AG10803 (cell line): ENCODE measurements around the gene OBP2B.
"Not testable (repeated sequence)": the region's sequence is repeated elsewhere in the genome, so short reads cannot be mapped to it uniquely, and the experiment has no call there.

ENCODE experiments used
- DNase-seq: peaks from one replicate; pipeline ENCODE4 v3.0.0; 2010; ENCODE audit warnings: low read depth
- H3K4me3 ChIP-seq: 2 replicates; pipeline ENCODE4 v1.5.1; 2011; ENCODE audit warnings: mild to moderate bottlenecking, low read length, control low read depth
- TF ChIP-seq, protein P1 (sequence below): conservative IDR thresholded peaks from 2 replicates; pipeline ENCODE4 v1.5.1; 2011; ENCODE audit warnings: mild to moderate bottlenecking, low read length, control low read depth, inconsistent platforms

OBP2B gene

GRCh38 chr9:133221177-133221809, 12.2 kb upstream of the OBP2B start:
- TF ChIP-seq, protein P1, sequence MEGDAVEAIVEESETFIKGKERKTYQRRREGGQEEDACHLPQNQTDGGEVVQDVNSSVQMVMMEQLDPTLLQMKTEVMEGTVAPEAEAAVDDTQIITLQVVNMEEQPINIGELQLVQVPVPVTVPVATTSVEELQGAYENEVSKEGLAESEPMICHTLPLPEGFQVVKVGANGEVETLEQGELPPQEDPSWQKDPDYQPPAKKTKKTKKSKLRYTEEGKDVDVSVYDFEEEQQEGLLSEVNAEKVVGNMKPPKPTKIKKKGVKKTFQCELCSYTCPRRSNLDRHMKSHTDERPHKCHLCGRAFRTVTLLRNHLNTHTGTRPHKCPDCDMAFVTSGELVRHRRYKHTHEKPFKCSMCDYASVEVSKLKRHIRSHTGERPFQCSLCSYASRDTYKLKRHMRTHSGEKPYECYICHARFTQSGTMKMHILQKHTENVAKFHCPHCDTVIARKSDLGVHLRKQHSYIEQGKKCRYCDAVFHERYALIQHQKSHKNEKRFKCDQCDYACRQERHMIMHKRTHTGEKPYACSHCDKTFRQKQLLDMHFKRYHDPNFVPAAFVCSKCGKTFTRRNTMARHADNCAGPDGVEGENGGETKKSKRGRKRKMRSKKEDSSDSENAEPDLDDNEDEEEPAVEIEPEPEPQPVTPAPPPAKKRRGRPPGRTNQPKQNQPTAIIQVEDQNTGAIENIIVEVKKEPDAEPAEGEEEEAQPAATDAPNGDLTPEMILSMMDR = no peak
- no peak overlapping the region for H3K4me3 ChIP-seq
- no peak for DNase-seq

DNA sequence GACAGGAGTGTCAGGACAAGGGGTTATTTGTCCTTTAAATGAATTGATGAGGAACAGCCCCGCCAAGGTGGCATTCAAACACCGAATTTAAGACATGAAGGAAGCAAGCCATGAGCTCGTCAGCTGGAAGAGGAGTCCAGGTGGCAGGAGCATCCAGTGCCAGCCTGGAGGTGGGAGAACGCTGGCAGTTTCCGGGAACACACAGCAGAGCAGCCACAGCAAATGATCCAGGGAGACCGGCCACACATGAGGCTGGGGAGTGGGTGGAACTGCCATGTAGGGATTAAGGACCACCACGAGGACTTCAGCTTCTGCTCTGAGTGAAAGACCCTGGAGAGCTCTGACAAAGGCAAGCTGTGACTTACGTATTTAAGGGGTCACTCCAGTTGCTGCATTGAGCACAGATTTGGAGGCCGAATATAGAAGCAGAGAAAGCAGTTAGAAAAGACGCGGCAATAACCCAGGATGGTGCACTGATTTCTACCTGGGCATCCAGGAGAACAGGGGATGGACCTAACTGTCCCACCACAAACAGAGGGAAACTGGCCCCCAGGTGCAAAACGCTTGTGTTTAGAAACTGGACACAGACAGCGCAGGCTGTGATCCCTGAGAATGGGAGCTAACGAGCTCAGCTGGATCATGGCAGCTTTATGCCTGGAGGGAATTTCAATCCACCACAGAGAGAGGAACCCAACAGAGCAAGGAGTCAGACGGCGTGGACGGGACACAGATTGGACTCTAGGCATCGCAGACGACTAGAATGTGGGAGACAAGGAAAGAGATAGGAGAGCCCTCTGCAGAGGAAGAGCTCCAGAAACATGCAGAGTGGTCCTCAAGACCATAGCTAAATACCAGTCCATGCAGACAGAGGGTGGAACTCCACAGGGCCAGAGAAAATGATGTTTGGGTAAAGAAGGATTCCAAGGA, 9.3 kb upstream of the OBP2B start:
- H3K4me3 ChIP-seq, DNase-seq: not testable (repeated sequence)

DNA sequence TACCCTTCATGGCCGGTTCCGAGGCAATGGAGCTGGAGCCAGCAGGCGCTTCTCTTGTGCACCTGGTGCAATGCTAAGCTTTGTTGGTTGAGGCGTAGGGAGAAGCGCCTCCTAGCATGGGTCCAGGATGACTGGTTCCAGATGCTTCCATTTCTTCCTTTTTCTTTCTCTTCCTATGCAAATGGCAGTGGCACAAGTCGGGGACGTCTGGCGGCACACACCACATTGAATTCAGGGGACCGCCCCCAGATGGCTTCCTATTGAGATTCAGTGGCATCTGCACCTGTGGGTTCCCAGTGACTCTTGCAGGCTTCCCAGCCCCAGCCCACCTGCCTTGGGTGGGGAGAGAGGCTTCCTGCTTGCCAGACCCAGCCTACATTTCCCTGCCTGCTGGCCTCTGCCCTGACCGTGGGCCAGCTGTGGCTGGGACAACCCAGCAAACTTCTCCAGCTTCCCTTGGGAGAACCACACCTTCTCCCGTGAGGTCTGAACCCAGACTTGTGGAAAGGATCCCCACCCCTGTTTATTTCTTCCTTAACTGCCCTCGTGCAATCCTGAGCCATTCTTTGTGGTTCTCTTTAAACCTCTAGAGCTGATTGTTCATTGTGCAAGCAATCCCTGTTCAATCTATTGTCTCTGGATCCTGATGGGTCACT, 8.4 kb upstream of the OBP2B start:
- DNase-seq, H3K4me3 ChIP-seq: not testable (repeated sequence)

DNA sequence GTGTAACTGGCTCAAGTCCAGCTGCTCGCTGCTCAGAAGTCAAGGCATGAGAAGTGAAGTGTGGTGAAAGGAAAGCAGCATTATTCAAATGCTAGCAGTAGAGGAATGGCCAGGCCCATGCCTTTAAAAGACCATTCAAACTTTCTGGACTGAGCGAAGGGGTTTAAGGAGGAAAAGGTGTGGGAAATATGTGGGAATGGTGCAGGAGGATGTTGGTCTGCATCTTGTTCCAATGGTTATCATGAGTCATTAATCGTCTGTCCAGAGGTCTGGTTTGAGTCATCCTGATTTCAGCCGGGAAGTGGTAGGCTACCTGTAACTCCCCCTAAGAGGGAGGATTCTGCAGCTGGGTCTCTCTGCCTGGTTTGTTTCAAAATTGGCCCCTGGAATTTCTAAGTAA, 5.2 kb upstream of the OBP2B start:
- not testable (repeated sequence) for DNase-seq, H3K4me3 ChIP-seq

DNA sequence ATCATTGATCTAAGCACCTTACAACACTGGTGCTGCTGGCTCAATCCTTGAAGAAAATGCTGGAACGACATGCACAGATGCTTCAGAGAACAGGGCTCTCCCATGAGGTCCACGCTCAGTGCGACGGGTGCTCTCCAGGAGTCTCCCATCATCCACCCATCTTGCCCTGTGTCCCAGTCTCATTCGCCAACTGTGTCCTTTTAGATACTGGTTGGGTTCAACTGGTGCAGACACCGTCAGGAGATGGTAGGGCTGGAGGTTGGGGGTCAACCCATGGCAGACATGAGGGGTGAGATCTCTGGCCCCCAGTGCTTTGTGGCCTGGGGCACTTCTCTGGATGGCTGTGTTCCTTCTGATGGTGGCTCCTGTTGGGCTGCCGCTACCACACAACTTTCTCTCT, 1.6 kb upstream of the OBP2B start:
- DNase-seq = no peak
- TF ChIP-seq, protein P1 = no peak
- no peak overlapping the region for H3K4me3 ChIP-seq

DNA sequence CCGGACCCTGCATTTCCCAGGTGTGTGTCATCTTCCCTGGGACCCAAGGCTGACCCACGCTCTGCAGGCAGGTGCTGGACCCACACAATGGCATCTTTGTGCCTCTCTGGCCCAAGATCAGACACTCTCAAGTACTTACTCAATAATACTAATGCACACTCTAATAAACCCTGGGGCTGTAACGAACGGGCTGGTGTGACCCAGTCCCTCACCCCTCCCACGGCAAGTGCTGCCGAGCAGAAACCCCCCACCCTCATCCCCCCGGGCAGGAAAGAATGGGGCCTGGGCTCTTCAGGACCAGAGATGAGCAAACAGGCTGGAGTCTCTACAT, 1.1 kb upstream of the OBP2B start:
- H3K4me3 ChIP-seq = no peak overlapping the region
- TF ChIP-seq, protein P1 = no peak
- DNase-seq = no peak

- DNase-seq, H3K4me3 ChIP-seq: not testable (repeated sequence)
Observed at GRCh38 chr9:133209327-133210201, 514 bp upstream of the OBP2B start.

GRCh38 chr9:133208171-133208879, 725 bp downstream of the OBP2B start:
- not testable (repeated sequence) for H3K4me3 ChIP-seq, DNase-seq

- H3K4me3 ChIP-seq = no peak overlapping the region
- no peak for DNase-seq
- TF ChIP-seq, protein P1 = no peak
Observed at GRCh38 chr9:133207540-133208170, 1.4 kb downstream of the OBP2B start.
